Fibroblast of lung (primary cell): ENCODE measurements around the gene ARHGAP18.

Experiments used
- CTCF ChIP-seq, 2 donors: IDR thresholded peaks in 1 of 2; conservative IDR thresholded peaks in 1 of 2; 1 replicate in 1 of 2; 2 replicates in 1 of 2; pipeline ENCODE4 v1.5.1; 2011 to 2012; ENCODE audit warnings: low read length in 2 of 2, control low read depth in 1 of 2, inconsistent platforms in 1 of 2, low read depth in 1 of 2, mild to moderate bottlenecking in 1 of 2
- EZH2 ChIP-seq: IDR thresholded peaks from 2 replicates; pipeline ENCODE4 v1.5.1; 2012; ENCODE audit warnings: low read length, control low read depth, mild to moderate bottlenecking; ENCODE audit errors: missing control alignments

- TF ChIP-seq CTCF (conservative IDR thresholded peaks at IDR 0.05 in 1 of 2, IDR thresholded peaks at IDR 0.05 in 1 of 2; ENCODE audit: low read depth in 1 of 2, low read length in 2 of 2) (no peak), EZH2 (no peak)
These were observed 175.1 kb downstream of the ARHGAP18 start for GRCh38 chr6:129534926-129535325.
